ACC112 (cell line): Measurements from ENCODE around the gene CYP2F1.
"Not testable (repeated sequence)": the region's sequence is repeated elsewhere in the genome, so short reads cannot be mapped to it uniquely, and the experiment has no call there.

Source experiments
- H2AFZ ChIP-seq: fragments of 200-600 bp; sonication (generic); one replicate; pipeline ENCODE4 v1.6.0; 2017; ENCODE audit warnings: antibody characterized with exemption, low read length; ENCODE audit not compliant: unreplicated experiment
- H3K27ac ChIP-seq: fragments of 200-600 bp; sonication (generic); 2 replicates; pipeline ENCODE4 v1.5.1; 2014; ENCODE audit warnings: low read depth, mild to moderate bottlenecking, antibody characterized with exemption, low read length, moderate library complexity
- H3K27me3 ChIP-seq: fragments of 200-600 bp; sonication (generic); 2 replicates; pipeline ENCODE4 v1.6.1; 2014; ENCODE audit warnings: mild to moderate bottlenecking, antibody characterized with exemption, low read length, moderate library complexity, mixed read lengths; ENCODE audit not compliant: insufficient read depth
- H3K36me3 ChIP-seq: fragments of 200-600 bp; sonication (generic); 2 replicates; pipeline ENCODE4 v1.6.1; 2016; ENCODE audit warnings: mild to moderate bottlenecking, antibody characterized with exemption, low read length, moderate library complexity, mixed read lengths; ENCODE audit not compliant: insufficient read depth
- H3K4me1 ChIP-seq: fragments of 200-600 bp; sonication (generic); one replicate; pipeline ENCODE4 v1.6.1; 2016; ENCODE audit warnings: low read length, mixed read lengths; ENCODE audit not compliant: insufficient read depth, unreplicated experiment, control insufficient read depth
- H3K4me3 ChIP-seq: fragments of 200-600 bp; sonication (generic); 2 replicates; pipeline ENCODE4 v1.5.1; 2014; ENCODE audit warnings: mild to moderate bottlenecking, low read depth, low read length
- H3K79me2 ChIP-seq: fragments of 200-600 bp; sonication (generic); one replicate; pipeline ENCODE4 v1.6.0; 2016; ENCODE audit warnings: low read length; ENCODE audit not compliant: control insufficient read depth, unreplicated experiment, insufficient read depth

CYP2F1 gene

DNA sequence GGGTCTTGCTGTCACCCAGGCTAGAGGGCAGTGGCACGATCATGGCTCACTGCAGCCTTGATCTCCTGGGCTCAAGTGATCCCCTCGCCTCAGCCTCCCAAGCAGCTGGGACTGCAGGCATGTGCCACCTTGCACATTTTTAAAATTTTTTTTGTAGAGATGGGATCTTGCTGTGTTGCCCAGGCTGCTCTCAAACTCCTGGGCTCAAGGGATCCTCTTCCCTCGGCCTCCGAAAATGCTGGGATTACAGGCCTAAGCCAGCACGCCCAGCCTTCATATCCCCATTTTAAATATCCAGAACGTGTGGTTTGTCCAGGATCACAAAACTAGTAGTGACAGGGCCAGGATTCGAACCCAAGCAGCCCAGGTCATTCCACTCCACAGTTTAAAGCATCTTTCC, 13.1 kb downstream of the CYP2F1 start:
- not testable (repeated sequence) for H3K4me1 ChIP-seq, H2AFZ ChIP-seq, H3K4me3 ChIP-seq

DNA sequence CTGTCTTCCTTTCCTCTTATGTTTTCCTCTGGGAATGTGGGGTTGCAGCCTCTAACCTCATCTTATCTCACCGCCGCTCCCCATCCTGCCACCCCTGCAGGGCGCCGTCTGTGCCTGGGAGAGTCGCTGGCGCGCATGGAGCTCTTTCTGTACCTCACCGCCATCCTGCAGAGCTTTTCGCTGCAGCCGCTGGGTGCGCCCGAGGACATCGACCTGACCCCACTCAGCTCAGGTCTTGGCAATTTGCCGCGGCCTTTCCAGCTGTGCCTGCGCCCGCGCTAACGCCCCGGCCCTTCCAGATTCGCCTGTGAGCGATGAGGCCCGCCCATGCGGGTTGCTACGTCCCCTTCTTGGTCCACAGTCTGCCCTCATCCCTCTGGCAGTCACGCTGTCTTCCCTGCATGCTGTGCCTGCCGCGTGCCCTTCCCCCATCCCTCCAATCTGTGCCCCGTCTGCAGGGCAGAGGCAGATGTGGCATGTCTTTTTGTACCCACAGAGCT, 13.6 kb downstream of the CYP2F1 start:
- not testable (repeated sequence) for H3K4me1 ChIP-seq, H3K79me2 ChIP-seq, H2AFZ ChIP-seq, H3K27me3 ChIP-seq, H3K27ac ChIP-seq, H3K4me3 ChIP-seq, H3K36me3 ChIP-seq

More for the DNA sequence above, 13.1 kb downstream of the CYP2F1 start:
- not testable (repeated sequence) for H3K79me2 ChIP-seq, H3K27ac ChIP-seq, H3K36me3 ChIP-seq, H3K27me3 ChIP-seq

DNA sequence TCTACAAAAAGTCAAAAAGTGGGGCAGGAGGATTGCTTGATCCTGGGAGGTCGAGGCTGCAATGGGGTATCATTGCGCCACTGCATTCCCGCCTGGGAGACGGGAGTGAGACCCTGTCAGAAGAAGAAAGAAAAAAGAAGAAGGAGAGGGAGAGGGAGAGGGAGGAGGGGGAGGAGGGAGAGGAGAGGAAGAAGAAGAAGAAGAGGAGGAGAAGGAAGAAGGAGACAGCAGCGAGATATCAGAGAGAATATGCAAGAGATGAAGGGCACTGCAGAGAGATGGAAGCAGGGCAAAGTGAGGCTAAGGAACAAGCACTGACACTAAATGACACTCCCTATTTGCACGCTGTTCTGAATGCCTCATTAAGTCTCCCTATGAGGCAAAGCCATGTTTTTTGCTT, 14.5 kb downstream of the CYP2F1 start:
- Histone ChIP-seq H3K4me3 (no peak overlapping the region), H3K4me1 (peaks cover 2% of the 10 kb centered on the region), H2AFZ (no peak overlapping the region), H3K27me3 (0 out of 2 replicates have a peak, but pooled peaks cover 7% of the 10 kb centered on the region), H3K79me2 (no peaks in the 10 kb centered on the region), H3K36me3 (no peaks in the 10 kb centered on the region), H3K27ac (no peak overlapping the region)

DNA sequence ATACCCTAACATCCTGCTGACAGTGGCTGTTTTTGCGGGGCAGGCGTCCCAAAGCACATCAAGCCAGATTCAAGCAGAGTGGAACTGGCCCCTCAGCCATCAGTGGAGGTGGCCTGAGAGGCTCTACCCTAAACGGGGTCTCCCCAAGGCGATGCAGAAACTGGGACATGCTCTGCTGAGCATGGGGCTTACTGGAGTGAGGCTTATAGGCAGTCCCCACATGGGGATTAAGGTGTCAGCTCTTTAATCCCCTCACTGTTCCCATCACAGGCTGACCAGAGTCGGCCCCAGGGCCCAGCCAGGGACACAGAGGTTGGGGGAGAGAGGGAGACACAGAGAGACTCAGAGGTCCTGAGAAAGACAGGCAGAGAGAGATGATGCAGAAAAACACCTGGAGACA, 17.0 kb downstream of the CYP2F1 start:
- no peak overlapping the region for H2AFZ ChIP-seq
- no peaks in the 10 kb centered on the region for H3K36me3 ChIP-seq
- peaks cover 2% of the 10 kb centered on the region for H3K4me1 ChIP-seq
- no peaks in the 10 kb centered on the region for H3K79me2 ChIP-seq
- 0 out of 2 replicates have a peak, but pooled peaks cover 7% of the 10 kb centered on the region for H3K27me3 ChIP-seq
- no peak overlapping the region for H3K27ac ChIP-seq
- no peak overlapping the region for H3K4me3 ChIP-seq

DNA sequence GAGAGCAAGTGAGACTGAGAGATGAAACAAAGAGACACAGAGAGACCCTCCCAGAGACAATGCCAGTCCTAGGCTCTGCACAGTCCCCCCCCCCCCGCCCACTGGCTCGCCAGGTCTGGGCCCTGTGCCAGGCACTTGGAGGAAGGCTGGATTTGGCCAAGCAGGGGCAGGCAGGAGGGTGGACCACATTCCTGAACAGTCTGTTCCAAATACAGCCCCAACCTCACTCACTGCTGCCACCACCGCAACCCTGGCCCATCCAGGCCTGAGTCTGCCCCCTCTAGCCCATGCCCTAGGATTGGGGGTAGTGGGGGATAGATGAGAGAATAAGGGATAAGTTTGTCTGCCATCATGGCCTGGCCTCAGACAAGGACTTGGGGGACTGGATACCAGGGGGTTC, 19.0 kb downstream of the CYP2F1 start:
- H3K4me1 ChIP-seq: no peaks in the 10 kb centered on the region
- H2AFZ ChIP-seq: no peak overlapping the region
- no peak overlapping the region for H3K4me3 ChIP-seq
- H3K79me2 ChIP-seq: no peaks in the 10 kb centered on the region
- 0 out of 2 replicates have a peak, but pooled peaks cover 7% of the 10 kb centered on the region for H3K27me3 ChIP-seq
- no peaks in the 10 kb centered on the region for H3K36me3 ChIP-seq
- H3K27ac ChIP-seq: no peak overlapping the region

DNA sequence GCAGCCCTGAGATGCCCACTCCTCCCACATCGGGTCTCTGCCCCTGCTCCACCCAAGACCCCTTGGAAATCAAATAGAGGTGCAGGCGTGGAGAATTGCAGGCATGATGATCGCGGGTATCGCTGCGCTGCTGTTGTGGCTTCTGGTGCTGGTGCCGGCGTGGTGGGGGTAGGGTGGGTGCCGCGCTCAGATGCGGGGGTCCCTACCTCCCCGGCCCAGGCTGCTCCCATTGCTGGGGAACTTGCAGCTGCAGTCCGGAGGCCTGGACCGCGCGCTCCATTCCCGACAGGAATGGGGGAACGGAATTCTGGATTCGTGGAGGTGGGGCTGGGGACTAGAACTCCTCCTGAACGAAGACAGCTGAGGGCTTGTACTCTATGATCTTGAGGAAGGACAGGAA, 20.4 kb downstream of the CYP2F1 start:
- Histone ChIP-seq H2AFZ (no peak overlapping the region), H3K36me3 (no peaks in the 10 kb centered on the region), H3K27ac (no peak overlapping the region), H3K79me2 (no peaks in the 10 kb centered on the region), H3K4me1 (no peaks in the 10 kb centered on the region), H3K4me3 (no peak overlapping the region), H3K27me3 (0 out of 2 replicates have a peak, but pooled peaks cover 7% of the 10 kb centered on the region)

DNA sequence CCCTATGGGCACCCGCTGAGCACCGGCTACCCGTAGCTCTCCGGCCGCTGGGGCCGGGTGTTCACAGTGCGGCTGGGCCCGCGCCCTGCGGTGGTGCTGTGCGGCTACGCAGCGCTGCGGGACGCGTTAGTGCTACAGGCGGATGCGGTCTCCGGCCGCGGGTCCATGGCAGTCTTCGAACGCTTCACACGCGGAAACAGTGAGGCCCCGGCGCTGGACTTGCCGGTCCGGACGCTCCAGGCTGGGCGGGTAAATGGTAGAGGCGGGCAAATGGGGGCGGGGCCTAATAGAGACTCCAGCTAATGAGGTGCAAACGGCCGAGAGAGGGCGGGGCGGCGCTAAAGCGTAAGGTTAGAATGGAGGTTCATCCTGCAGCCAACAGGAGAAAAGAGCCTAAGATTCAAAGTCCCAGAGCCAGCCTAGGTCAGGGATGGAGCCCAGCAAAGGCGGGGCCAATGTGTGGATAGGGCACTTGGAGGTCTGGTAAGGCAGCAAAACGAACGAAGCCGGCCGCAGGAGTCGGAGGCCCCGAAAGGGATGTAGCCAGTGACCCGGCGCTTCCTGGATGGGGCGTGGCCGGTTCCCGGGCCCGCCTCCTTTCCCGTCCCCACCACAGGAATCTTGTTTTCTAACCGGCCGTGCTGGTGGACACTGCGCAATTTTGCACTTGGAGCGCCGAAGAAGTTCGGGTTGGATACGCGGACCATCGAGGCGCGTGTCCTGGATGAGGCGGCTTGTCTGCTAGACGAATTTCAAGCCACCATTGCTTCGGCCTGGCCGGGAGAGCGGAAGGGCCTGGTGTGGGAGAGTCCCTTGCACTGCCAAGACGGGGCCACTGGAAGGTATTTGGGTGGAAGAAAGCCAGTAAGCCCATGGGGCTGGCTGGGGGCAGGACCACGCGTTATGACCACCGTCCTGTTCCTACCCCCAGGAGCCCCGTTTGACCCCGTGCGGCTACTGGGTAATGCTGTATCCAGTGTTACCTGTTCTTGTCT, 21.5 kb downstream of the CYP2F1 start:
- H2AFZ ChIP-seq, H3K36me3 ChIP-seq, H3K4me1 ChIP-seq, H3K79me2 ChIP-seq, H3K27me3 ChIP-seq, H3K27ac ChIP-seq: not testable (repeated sequence)
- peak overlapping the region; percentile 53; the same call in 1 of the 2 replicates for H3K4me3 ChIP-seq

DNA sequence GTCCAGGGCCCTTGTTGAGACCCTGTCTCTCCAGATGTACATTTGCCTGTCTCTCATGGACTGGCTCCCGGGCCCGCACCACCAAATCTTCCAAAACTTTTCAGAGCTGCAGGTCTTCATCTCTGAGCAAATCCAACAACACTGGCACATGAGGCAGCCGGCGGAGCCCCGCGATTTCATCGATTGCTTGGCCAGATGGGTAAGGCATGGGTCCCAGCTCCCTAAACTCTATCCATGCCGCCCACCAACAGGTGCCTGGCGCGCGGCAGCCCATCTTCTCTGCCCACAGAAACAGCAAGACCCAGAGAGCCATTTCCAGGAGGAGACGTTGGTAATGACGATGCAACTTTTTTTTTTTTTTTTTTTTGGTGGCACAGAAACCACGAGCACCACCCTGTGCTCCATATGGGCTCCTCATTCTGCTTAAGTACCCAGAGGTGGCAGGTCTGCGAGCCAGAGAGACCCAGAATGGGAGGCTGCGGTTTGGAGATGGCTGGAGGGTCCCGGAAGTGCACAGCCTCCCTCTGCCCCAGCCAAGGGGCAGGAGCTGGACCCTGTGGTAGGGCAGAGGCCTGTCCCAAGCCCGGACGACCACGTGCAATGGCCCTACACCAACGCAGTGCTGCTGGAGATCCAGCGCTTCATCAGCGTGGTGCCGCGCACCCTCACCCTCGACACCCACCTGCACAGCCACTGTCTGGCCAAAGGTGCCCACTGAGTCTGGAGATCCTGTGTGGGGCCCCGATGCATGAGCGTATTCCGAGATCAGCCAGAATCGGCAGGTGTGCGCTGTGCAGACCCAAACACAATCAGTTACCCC, 22.6 kb downstream of the CYP2F1 start:
- H3K27ac ChIP-seq: no peak overlapping the region
- H2AFZ ChIP-seq: no peak overlapping the region
- 0 out of 2 replicates have a peak, but pooled peaks cover 3% of the 10 kb centered on the region for H3K27me3 ChIP-seq
- no peaks in the 10 kb centered on the region for H3K36me3 ChIP-seq
- H3K79me2 ChIP-seq: no peaks in the 10 kb centered on the region
- H3K4me3 ChIP-seq: no peak overlapping the region
- no peaks in the 10 kb centered on the region for H3K4me1 ChIP-seq

DNA sequence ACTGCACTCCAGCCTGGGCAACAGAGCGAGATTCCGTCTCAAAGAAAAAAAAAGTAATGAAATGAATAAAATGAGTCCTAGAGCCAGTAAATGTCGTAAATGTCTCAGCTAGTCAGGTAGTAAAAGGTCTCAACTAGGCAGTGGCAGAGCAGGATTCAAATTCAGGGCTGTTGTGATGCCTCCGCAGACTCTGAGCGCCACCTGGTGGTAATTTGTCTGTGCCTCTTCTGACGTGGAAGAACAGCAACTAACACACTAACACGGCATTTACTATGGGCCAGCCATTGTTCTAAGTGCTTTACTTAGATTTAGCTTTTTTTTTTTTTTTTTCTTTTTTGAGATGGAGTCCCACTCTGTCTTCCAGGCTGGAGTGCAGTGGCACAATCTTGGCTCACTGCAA, 30.2 kb downstream of the CYP2F1 start:
- Histone ChIP-seq H3K4me3 (no peak overlapping the region), H3K27me3 (no peaks in the 10 kb centered on the region), H3K4me1 (no peaks in the 10 kb centered on the region), H3K36me3 (no peaks in the 10 kb centered on the region), H3K79me2 (no peaks in the 10 kb centered on the region), H2AFZ (no peak overlapping the region), H3K27ac (no peak overlapping the region)

DNA sequence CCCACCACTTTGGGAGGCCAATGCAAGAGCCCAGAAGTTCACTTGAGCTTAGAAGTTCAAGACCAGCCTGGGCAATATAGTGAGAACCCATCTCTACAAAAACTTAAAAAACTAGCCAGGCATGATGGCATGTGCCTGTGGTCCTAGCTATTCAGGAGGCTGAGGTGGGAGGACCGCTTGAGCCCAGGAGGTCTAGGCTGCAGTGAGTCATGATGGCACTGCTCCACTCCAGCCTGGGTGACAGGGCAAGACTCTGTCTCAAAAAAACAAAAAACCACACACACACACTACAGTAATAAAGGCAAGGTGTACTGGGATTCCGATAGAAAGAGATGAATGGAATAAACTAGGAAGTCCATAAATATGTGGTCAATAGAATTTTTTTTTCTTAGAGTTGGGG, 35.6 kb downstream of the CYP2F1 start:
- H3K4me1 ChIP-seq: no peaks in the 10 kb centered on the region
- H3K4me3 ChIP-seq: no peak overlapping the region
- no peaks in the 10 kb centered on the region for H3K27me3 ChIP-seq

More for the DNA sequence above, 35.6 kb downstream of the CYP2F1 start:
- Histone ChIP-seq H3K79me2 (no peaks in the 10 kb centered on the region), H3K36me3 (no peaks in the 10 kb centered on the region), H3K27ac (no peak overlapping the region), H2AFZ (no peak overlapping the region)
